Keratinocyte (primary cell): Measurements from ENCODE around the gene SF3A1. TPM values are rescaled to one million over a fixed set of nuclear protein-coding genes. Genes with fewer than 3 reads are reported as not detected.

Source experiments
- DNase-seq: peaks from one replicate; pipeline ENCODE4 v3.0.0-alpha.2; 2011; ENCODE audit warnings: low read depth, missing footprints, low spot score
- FAIRE-seq: peaks from 2 replicates; lab custom pipeline; 2011; peaks lifted over from hg19 to GRCh38; lab: Jason Lieb, UNC
- H2AFZ ChIP-seq: 2 replicates; pipeline ENCODE4 v1.6.0; 2012; ENCODE audit warnings: low read length, control low read depth, inconsistent platforms; ENCODE audit not compliant: control insufficient read depth
- H3K27ac ChIP-seq: 2 replicates; pipeline ENCODE4 v1.5.1; 2011; ENCODE audit warnings: low read length; ENCODE audit not compliant: control insufficient read depth, insufficient read depth
- H3K27me3 ChIP-seq: 3 replicates; pipeline ENCODE4 v1.6.0; 2011; ENCODE audit warnings: low read length; ENCODE audit not compliant: control insufficient read depth, insufficient read depth; ENCODE audit errors: extremely low read depth
- H3K36me3 ChIP-seq, 2 experiments: 2 replicates in 1 of 2; 3 replicates in 1 of 2; pipeline ENCODE4 v1.5.1; 2011; ENCODE audit warnings: low read length in 2 of 2, mild to moderate bottlenecking in 1 of 2; ENCODE audit not compliant: control insufficient read depth in 2 of 2, insufficient read depth in 2 of 2; ENCODE audit errors: extremely low read depth in 1 of 2
- H3K4me1 ChIP-seq: 3 replicates; pipeline ENCODE4 v1.5.1; 2011; ENCODE audit warnings: low read length; ENCODE audit not compliant: control insufficient read depth, insufficient read depth; ENCODE audit errors: extremely low read depth
- H3K4me2 ChIP-seq: 3 replicates; pipeline ENCODE4 v1.6.0; 2011; ENCODE audit warnings: low read depth, low read length; ENCODE audit not compliant: control insufficient read depth, insufficient read depth; ENCODE audit errors: extremely low read depth
- H3K4me3 ChIP-seq, 3 experiments: fragments of 200-600 bp in 1 of 3; sonication (generic) in 1 of 3; 2 replicates in 2 of 3; 3 replicates in 1 of 3; pipeline ENCODE4 v1.5.1; 2011 to 2016; ENCODE audit warnings: low read length in 3 of 3, mild to moderate bottlenecking in 3 of 3, control low read depth in 2 of 3, inconsistent platforms in 1 of 3, low read depth in 1 of 3, mixed read lengths in 1 of 3, mixed run types in 1 of 3, moderate library complexity in 1 of 3; ENCODE audit not compliant: control insufficient read depth in 2 of 3, insufficient read depth in 2 of 3; ENCODE audit errors: extremely low read depth in 1 of 3
- H3K79me2 ChIP-seq: 2 replicates; pipeline ENCODE4 v1.6.0; 2012; ENCODE audit warnings: low read length; ENCODE audit not compliant: control insufficient read depth, insufficient read depth
- H3K9ac ChIP-seq: 3 replicates; pipeline ENCODE4 v1.6.0; 2011; ENCODE audit warnings: low read length; ENCODE audit not compliant: control insufficient read depth, insufficient read depth; ENCODE audit errors: extremely low read depth
- H3K9me1 ChIP-seq: 3 replicates; pipeline ENCODE4 v1.6.0; 2011; ENCODE audit warnings: low read length; ENCODE audit not compliant: control insufficient read depth, insufficient read depth; ENCODE audit errors: extremely low read depth
- H3K9me3 ChIP-seq: 2 replicates; pipeline ENCODE4 v1.5.1; 2012; ENCODE audit warnings: low read depth, low read length; ENCODE audit not compliant: control insufficient read depth
- H4K20me1 ChIP-seq: 3 replicates; pipeline ENCODE4 v1.6.0; 2011; ENCODE audit warnings: low read length; ENCODE audit not compliant: control insufficient read depth, insufficient read depth; ENCODE audit errors: extremely low read depth
- EZH2 ChIP-seq: IDR thresholded peaks from one replicate; pipeline ENCODE4 v1.6.1; 2012; ENCODE audit warnings: inconsistent platforms, mild to moderate bottlenecking, low read length, moderate library complexity
- dilution Hi-C: fragments of 300-500 bp; cut with MboI; formaldehyde crosslinking; loops from one replicate; pipeline ENCODE4 v1.7.0; 2020; ENCODE audit warnings: low sequenced_read_pairs; ENCODE audit not compliant: extremely low pct_ligation_motif_present
- polyA plus RNA-seq, 5 experiments: library from polyadenylated mRNA; depleted of rRNA in 3 of 5; stranded (reverse) in 3 of 5; stranded (forward) in 1 of 5; unstranded in 1 of 5; fragments of >200 nt; gene quantifications; 1 replicate in 1 of 5; 2 replicates in 3 of 5; 3 replicates in 1 of 5; pipeline versions ENCODE4 v1.2.1 to v1.2.3, GENCODE V29; 2011 to 2012; ENCODE audit warnings: missing spikeins in 2 of 5, low read depth in 1 of 5, low replicate concordance in 1 of 5
- TF ChIP-seq, protein P1 (sequence below), 3 experiments: IDR thresholded peaks in 1 of 3; conservative IDR thresholded peaks in 1 of 3; optimal IDR thresholded peaks in 1 of 3; 2 replicates in 2 of 3; 3 replicates in 1 of 3; pipeline versions ENCODE3 to v1.5.1; 2011; ENCODE audit warnings: low read length in 3 of 3, mild to moderate bottlenecking in 3 of 3, moderate library complexity in 2 of 3, control low read depth in 1 of 3, inconsistent platforms in 1 of 3; ENCODE audit not compliant: insufficient read depth in 2 of 3; ENCODE audit errors: extremely low read depth in 1 of 3

SF3A1 gene
- polyA plus RNA-seq, 1 donor (not counting 4 experiments of a cell fraction or from before 2014, with no cell fraction given): 34.2 TPM

GRCh38 chr22:30396871-30397655, 40.4 kb upstream of the SF3A1 start, which contains the start of gene SEC14L2:
Gene SEC14L2 (plus strand): TSS chr22:30397018. CDS start chr22:30397117, 99 bp downstream.
- dilution Hi-C loops: no loop called here
- Histone ChIP-seq H3K79me2 (peaks cover 47% of the 10 kb centered on the region), H3K9me3 (no peaks in the 10 kb centered on the region), H3K4me1 (peaks cover 30% of the 10 kb centered on the region), H3K4me3 (peak within 1 kb of the TSS; percentile 77 to 89 (median 82)), H3K9ac (peak within 1 kb of the TSS; percentile 72), H2AFZ (peak within 1 kb of the TSS; percentile 64), H4K20me1 (no peaks in the 10 kb centered on the region), H3K36me3 (peaks cover 2 to 17% of the 10 kb centered on the region in 2 experiments), H3K4me2 (peak within 1 kb of the TSS; percentile 83), H3K27me3 (no peaks in the 10 kb centered on the region), H3K27ac (peak within 1 kb of the TSS; percentile 44), H3K9me1 (no peaks in the 10 kb centered on the region)
- TF ChIP-seq, protein P1, sequence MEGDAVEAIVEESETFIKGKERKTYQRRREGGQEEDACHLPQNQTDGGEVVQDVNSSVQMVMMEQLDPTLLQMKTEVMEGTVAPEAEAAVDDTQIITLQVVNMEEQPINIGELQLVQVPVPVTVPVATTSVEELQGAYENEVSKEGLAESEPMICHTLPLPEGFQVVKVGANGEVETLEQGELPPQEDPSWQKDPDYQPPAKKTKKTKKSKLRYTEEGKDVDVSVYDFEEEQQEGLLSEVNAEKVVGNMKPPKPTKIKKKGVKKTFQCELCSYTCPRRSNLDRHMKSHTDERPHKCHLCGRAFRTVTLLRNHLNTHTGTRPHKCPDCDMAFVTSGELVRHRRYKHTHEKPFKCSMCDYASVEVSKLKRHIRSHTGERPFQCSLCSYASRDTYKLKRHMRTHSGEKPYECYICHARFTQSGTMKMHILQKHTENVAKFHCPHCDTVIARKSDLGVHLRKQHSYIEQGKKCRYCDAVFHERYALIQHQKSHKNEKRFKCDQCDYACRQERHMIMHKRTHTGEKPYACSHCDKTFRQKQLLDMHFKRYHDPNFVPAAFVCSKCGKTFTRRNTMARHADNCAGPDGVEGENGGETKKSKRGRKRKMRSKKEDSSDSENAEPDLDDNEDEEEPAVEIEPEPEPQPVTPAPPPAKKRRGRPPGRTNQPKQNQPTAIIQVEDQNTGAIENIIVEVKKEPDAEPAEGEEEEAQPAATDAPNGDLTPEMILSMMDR (optimal IDR thresholded peaks at IDR 0.05 in 1 of 3, IDR thresholded peaks at IDR 0.05 in 1 of 3, conservative IDR thresholded peaks at IDR 0.05 in 1 of 3; ENCODE audit: extremely low read depth in 1 of 3, insufficient read depth in 2 of 3, low read length in 3 of 3): no peak
- FAIRE-seq (no peak), DNase-seq (no peak)

- Histone ChIP-seq H3K9ac (no peak overlapping the region), H2AFZ (no peak overlapping the region), H3K36me3 (peaks cover 1 to 6% of the 10 kb centered on the region in 2 experiments), H3K9me1 (no peaks in the 10 kb centered on the region), H4K20me1 (no peaks in the 10 kb centered on the region), H3K4me2 (no peak overlapping the region), H3K79me2 (peaks cover 25% of the 10 kb centered on the region), H3K4me3 (no peak overlapping the region), H3K27me3 (no peaks in the 10 kb centered on the region), H3K9me3 (no peaks in the 10 kb centered on the region), H3K27ac (no peak overlapping the region), H3K4me1 (peaks cover 13% of the 10 kb centered on the region)
- FAIRE-seq (no peak), DNase-seq (no peak)
- dilution Hi-C loops: no loop called here
- TF ChIP-seq, protein P1 (optimal IDR thresholded peaks at IDR 0.05 in 1 of 3, IDR thresholded peaks at IDR 0.05 in 1 of 3, conservative IDR thresholded peaks at IDR 0.05 in 1 of 3; ENCODE audit: extremely low read depth in 1 of 3, insufficient read depth in 2 of 3, low read length in 3 of 3): no peak
- no peak for TF ChIP-seq EZH2
Measured at GRCh38 chr22:30393885-30394284, 37.2 kb upstream of the SF3A1 start.
